Measurements from ENCODE around the gene LRRTM2.

DNA sequence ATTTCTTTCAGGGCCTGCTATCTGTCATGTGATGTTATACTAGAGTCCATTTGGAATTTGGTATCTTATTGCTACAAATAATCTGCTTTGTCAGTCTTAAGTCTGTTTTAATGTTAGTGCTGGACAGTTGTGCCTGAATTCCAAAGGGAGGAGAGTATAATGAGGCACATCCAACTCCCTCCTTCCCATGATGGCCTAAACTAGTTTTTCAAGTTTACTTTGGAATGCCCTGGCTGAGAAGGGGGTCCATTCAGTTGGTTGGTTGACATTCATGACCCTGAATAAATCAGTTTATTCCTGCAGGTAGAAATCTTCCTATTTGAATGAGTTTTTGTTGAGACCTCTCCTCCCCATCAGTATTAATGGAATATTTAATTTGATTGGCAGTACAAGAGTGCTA, 9.4 kb upstream of the LRRTM2 start:
- TF ChIP-seq POLR2AphosphoS5 (IDR thresholded peaks at IDR 0.05; ENCODE audit: low read depth, low read length): no peak
- TF ChIP-seq POLR2A (IDR thresholded peaks at IDR 0.05; ENCODE audit: low read depth, low read length): no peak
- no peak for TF ChIP-seq TAF1 (IDR thresholded peaks at IDR 0.05; ENCODE audit: low read depth, low read length)
- no peak for TF ChIP-seq POU2F2 (IDR thresholded peaks at IDR 0.05; ENCODE audit: low read depth, low read length)
- no peak for TF ChIP-seq SPI1 (IDR thresholded peaks at IDR 0.05; ENCODE audit: low read depth, low read length)
